Body of pancreas (tissue), 4 donors: ENCODE data around the gene DHX8.
"Not testable (repeated sequence)": the region's sequence is repeated elsewhere in the genome, so short reads cannot be mapped to it uniquely, and the experiment has no call there.

Source experiments
- POLR2A ChIP-seq, 3 donors: fragments of 450-650 bp; IDR thresholded peaks; one replicate each; pipeline ENCODE4 v1.6.1; 2016; ENCODE audit warnings: antibody characterized with exemption in 3 of 3, mild to moderate bottlenecking in 2 of 3
- TF ChIP-seq, protein P1 (sequence below), 7 experiments: fragments of 450-650 bp in 4 of 7; fragments of 200-600 bp in 3 of 7; sonication (generic) in 3 of 7; IDR thresholded peaks; one replicate each; pipeline ENCODE4 v1.5.1; 2016 to 2019; ENCODE audit warnings: antibody characterized with exemption in 7 of 7

DNA sequence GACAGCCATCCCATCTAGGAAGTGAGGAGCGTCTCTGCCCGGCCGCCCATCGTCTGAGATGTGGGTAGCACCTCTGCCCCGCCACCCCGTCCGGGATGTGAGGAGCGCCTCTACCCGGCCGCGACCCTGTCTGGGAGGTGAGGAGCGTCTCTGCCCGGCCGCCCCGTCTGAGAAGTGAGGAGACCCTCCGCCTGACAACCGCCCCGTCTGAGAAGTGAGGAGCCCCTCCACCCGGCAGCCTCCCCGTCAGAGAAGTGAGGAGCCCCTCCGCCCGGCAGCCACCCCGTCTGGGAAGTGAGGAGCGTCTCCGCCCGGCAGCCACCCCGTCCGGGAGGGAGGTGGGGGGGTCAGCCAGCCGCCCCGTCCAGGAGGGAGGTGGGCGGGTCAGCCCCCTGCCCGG, 32.0 kb upstream of the DHX8 start:
- TF ChIP-seq, protein P1, sequence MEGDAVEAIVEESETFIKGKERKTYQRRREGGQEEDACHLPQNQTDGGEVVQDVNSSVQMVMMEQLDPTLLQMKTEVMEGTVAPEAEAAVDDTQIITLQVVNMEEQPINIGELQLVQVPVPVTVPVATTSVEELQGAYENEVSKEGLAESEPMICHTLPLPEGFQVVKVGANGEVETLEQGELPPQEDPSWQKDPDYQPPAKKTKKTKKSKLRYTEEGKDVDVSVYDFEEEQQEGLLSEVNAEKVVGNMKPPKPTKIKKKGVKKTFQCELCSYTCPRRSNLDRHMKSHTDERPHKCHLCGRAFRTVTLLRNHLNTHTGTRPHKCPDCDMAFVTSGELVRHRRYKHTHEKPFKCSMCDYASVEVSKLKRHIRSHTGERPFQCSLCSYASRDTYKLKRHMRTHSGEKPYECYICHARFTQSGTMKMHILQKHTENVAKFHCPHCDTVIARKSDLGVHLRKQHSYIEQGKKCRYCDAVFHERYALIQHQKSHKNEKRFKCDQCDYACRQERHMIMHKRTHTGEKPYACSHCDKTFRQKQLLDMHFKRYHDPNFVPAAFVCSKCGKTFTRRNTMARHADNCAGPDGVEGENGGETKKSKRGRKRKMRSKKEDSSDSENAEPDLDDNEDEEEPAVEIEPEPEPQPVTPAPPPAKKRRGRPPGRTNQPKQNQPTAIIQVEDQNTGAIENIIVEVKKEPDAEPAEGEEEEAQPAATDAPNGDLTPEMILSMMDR (IDR thresholded peaks at IDR 0.05) = not testable (repeated sequence)
- not testable (repeated sequence) for TF ChIP-seq POLR2A (IDR thresholded peaks at IDR 0.05)
